Fibroblast of mammary gland (primary cell): ENCODE data around the gene NUTM2A.
"Not testable (repeated sequence)": the region's sequence is repeated elsewhere in the genome, so short reads cannot be mapped to it uniquely, and the experiment has no call there.

Experiments
- DNase-seq: peaks from one replicate; pipeline ENCODE4 v3.0.0-alpha.2; 2010; ENCODE audit warnings: low read depth
- H3K4me3 ChIP-seq: 2 replicates; pipeline ENCODE4 v1.5.1; 2011; ENCODE audit warnings: low read depth, mild to moderate bottlenecking, low read length, moderate library complexity; ENCODE audit not compliant: control insufficient read depth

Gene NUTM2A

GRCh38 chr10:87237244-87237643 lies 12.0 kb downstream of the NUTM2A start:
- not testable (repeated sequence) for H3K4me3 ChIP-seq, DNase-seq

GRCh38 chr10:87239346-87239808 lies 14.1 kb downstream of the NUTM2A start:
- DNase-seq, H3K4me3 ChIP-seq: not testable (repeated sequence)

- not testable (repeated sequence) for H3K4me3 ChIP-seq, DNase-seq
Measured at GRCh38 chr10:87242192-87242591, 16.9 kb downstream of the NUTM2A start.

GRCh38 chr10:87247335-87247734 lies 22.1 kb downstream of the NUTM2A start:
- not testable (repeated sequence) for H3K4me3 ChIP-seq, DNase-seq

GRCh38 chr10:87248818-87249353 lies 23.6 kb downstream of the NUTM2A start:
- DNase-seq, result peak; percentile 35
- not testable (repeated sequence) for H3K4me3 ChIP-seq

GRCh38 chr10:87280749-87281392 lies 55.6 kb downstream of the NUTM2A start:
- DNase-seq, H3K4me3 ChIP-seq: not testable (repeated sequence)
